ENCODE results near the gene CRYBA2. TPM values are rescaled to one million over a fixed set of nuclear protein-coding genes. Genes with fewer than 3 reads are reported as not detected.

CRYBA2 gene, protein sequence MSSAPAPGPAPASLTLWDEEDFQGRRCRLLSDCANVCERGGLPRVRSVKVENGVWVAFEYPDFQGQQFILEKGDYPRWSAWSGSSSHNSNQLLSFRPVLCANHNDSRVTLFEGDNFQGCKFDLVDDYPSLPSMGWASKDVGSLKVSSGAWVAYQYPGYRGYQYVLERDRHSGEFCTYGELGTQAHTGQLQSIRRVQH
- not detected in 2 replicates for total RNA-seq

DNA sequence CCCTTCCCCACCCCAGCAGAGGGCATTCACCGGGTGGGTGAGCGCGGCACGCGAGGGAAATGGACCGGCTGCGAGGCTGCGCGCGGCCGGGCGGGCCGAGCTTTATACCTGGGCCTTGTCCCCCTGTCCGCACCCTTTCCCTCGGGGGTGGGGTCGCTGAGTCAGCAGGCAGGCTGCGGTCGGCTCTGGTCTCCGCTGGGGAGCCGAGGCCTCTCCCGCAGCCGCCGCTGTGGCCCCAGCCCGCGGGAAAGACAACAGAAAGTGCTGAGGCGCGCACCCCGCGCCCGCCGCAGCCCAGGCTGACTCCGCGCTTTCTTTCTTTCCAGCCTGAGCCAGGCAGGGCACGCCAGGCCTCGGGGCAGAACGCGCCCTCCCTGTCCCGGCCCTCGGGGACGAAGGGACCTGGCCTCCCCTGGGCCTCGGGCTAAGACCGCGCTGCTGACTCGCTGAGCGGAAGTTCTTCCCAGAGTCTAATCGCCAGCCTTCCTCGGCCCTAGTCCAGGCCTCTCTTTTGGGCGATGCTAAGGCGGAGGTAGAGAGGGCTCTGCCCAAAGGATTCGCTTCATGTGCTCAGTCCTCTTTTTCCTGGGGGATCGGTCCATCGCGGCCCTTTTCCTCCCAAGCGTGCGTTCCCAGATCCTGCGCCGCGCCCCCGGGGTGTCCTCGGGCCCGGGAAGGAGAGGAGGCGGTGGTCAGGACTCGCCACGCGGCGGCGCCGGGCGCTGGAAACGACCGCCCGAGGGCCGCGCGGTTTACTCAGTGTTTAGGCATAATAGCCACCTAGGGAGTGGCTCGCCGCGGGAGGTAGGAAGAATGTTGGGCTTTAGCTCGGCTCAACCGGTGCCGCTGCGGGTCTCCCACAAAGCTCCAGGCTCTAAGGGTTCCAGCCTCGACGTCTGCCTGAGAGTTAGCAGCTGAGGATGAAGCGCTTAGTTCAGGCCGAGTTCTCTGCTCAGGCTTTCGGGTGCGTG is at the start of gene CRYBA2:
CRYBA2 (minus strand) TSS at position 78 of the 971 bp plus-strand sequence. CDS start 246 bp downstream, outside the sequence.
- DNase-seq (ENCODE audit: low read depth, low spot score) = no peak

DNA sequence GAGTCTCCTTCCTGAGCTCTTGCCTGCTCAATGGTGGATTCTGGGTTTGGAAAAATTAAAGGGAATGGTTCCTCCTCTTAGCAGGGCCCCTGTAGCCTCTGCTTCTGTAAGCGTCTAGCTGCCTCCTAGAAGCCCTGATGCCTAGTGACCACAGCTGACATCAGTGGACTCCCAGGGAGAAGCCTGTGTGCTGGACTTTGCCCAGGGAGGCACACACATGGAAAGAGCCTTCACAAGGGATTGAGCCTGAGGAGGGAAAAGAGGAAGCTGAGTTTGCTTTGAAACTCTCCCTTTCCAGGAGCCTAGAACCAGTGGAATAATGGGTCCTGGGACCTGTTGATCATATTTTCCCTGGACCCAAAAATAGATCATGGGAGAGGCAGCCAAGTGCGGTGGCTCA is 49.5 kb upstream of the CRYBA2 start:
- no peak for DNase-seq (ENCODE audit: low read depth, low spot score)

DNA sequence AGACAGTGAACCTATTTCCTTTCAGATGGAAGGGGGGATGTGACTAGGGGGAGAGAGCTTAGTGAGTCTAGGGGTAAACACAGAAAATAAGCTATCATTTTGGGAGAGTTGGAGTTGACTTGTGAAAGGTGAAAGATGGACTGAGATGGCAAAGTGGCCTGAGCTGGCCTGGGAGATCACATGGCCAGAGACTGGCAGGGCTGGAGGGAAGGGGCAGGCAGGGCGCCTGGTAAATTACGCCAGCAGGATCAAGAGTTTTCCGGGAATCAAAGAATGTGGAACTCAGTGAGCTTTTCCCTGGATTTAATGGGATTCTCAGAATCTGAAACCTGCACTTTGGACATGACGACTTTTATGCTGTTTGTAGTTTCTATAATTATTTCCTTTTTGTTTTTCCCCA is 48.9 kb upstream of the CRYBA2 start:
- DNase-seq (ENCODE audit: low read depth, low spot score) = no peak

DNA sequence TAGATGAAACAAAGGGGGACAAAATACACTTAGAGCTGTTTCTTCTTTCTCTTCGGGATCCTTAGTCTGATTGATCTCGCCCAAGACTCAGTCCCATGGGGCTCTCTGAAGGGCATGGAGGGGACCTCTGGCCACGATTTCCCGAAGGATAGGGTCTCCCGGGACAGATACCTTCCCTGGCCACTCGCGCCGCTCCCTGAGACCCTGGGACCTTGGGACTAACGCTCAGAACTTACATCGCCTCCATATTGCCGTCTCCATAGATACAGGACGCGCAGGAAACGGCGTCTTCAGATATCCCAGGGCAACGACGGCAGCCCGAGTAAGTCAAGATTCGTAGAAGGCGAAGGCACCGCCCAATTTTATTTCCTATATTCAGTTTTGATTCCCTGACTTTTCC is 48.0 kb upstream of the CRYBA2 start, which contains the start of gene CFAP65:
CFAP65 (minus strand) TSS at position 265 of the 400 bp plus-strand sequence. CDS start 2,468 bp downstream, outside the sequence.
- no peak for DNase-seq (ENCODE audit: low read depth, low spot score)

DNA sequence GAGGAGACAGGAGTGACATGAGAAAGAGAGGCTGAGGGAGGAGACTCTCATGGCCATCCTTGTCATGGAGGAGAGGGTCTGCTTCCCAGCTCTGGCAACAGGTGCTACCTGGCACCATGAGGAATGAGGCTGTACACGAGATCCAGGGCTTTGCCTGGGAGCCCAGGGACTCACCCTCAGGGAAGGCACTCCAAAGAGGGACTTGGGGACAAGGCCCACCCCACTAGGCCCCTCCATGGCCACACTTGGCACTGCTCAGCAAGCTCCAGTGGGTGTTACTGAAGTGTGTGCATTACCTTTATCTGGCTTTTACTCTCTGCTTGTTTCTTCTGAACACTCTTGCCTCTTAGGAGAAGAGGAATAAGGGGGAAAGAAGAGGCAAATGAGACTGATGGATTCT is 45.4 kb upstream of the CRYBA2 start:
- no peak for DNase-seq (ENCODE audit: low read depth, low spot score)

DNA sequence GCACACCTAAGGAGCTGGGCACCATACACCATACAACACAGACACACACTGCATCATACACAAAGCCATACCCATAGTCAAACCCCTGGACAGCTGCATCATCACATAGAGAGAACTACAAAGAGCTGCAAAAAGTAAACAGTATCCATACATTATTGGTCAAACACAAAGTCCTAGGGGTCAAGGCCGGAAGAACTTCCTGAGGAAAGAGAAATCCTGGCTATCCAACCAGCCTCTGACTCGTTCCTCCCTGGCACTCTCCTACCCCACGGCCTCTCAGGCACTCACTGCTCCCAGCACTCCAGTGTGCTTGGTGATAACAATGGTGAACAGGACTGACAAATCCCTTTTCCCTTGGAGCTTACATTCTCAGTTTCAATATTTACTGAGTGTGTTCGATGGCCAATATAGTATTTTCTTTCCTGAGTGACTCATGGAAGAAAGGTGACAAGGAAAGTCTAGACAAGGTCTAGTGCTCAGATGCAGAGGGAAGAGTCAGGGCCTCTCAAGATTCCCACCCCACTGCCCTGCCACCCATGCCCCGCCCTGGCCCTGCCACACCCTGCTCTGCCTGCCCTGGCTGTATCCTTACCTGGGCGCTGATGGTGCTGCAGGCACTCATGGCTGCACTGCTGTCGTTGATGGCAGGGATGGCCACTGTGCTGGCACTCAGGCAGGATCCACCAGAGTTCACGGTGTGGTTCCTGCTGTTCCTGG is 44.7 kb upstream of the CRYBA2 start:
- no peak for DNase-seq (ENCODE audit: low read depth, low spot score)

DNA sequence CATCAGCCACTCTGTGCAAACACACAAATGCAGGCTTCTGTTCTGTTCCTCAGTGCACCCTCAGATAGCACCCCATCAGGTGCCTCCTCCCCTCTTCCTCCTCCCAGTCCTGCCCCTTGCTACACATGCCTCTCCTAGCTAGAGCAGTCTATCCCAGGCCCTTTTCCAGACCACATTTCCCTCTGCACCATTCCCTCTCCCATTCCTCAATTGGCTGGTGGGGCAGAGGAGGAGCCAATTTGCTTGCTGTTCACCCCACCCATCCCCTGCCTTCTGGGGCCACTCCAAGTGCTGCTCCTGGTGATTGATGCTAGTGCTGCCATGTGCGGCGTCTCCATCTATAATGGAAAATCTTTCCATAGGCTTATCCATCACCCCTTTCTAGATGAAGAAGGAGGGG is 42.7 kb upstream of the CRYBA2 start:
- DNase-seq (ENCODE audit: low read depth, low spot score) = no peak

DNA sequence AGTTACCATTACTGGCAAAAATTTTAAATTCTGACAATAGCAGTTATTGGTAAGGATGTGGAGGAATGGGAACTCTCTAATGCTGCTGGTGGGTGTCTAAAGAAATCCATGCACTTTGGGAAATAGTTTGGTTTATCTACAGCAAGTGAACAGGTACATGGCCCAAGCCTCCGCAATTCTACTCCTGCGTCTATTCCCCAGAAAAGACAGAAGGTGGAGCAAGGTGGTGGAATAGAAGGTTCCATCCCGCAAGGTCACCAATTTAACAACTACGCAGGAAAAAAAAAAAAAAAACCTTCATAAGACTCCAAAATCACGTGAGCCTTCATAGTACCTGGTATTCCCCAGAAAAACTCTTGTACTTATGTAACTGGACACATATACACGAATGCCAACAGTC is 41.6 kb upstream of the CRYBA2 start:
- DNase-seq (ENCODE audit: low read depth, low spot score) = no peak

DNA sequence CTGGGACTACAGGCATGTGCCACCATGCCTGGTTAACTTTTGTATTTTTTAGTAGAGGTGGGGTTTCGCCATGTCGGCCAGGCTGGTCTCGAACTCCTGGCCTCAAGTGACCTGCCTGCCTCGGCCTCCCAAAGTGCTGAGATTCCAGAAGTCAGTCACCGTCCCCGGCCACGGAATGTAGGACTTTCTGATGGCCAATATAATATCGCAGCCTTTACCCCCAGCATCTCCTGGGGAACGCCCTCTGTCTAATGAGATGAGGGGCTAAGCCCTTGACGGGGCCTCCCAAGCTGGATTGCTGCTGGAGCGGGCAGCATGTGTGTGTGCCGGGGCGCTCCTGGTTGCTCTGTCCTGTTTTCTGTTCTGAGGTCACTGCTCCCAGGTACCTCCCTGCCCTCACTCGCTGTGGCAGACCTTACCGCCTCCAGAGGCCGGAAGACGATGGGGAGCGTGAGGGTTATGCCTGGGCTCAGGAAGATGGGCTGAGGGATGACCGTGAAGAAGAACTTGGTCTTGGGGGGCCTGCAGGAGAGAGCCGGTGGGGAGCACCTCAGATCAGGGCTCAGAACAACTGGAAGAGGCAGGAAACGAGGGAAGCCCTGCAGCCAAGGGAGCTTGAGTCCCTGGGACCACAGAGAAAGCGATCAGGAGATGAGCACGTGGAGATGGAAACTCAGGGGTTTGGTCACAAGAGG is 39.0 kb upstream of the CRYBA2 start:
- no peak for DNase-seq (ENCODE audit: low read depth, low spot score)

DNA sequence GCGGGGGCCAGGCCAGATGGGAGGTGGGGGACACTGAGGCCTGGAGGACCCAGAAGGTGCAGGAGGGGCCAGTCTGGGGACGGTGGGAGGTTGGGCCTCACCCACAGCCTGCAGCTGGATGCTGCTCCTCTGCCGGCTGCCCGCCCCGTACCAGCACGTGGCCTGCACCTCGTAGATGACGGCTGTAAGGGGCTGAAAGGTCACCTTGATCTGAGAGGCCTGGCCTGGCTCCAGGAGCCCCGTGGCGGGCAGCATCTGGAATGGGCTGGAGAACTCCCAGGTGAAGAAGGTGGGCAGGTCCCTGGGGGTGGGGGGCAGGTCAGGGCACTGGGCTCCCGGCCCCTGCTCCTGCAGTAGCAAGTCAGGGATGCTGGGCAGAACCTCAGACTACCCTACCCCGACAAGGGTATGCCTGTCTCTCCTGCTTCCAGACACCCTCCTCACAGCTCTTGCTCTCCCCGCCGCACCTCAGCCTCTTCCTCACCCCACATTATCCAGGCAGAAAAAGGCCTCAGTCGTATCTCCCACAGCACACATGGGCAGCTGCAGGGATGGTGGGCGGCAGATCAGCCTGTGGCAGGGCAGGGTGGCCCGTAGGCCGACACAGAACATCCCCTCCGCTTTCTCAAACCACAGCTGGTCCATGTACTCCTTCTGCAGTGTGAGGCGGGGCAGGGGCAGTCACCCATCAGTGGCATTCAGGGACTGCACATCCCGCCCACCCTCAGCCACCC is 38.0 kb upstream of the CRYBA2 start:
- no peak for DNase-seq (ENCODE audit: low read depth, low spot score)

DNA sequence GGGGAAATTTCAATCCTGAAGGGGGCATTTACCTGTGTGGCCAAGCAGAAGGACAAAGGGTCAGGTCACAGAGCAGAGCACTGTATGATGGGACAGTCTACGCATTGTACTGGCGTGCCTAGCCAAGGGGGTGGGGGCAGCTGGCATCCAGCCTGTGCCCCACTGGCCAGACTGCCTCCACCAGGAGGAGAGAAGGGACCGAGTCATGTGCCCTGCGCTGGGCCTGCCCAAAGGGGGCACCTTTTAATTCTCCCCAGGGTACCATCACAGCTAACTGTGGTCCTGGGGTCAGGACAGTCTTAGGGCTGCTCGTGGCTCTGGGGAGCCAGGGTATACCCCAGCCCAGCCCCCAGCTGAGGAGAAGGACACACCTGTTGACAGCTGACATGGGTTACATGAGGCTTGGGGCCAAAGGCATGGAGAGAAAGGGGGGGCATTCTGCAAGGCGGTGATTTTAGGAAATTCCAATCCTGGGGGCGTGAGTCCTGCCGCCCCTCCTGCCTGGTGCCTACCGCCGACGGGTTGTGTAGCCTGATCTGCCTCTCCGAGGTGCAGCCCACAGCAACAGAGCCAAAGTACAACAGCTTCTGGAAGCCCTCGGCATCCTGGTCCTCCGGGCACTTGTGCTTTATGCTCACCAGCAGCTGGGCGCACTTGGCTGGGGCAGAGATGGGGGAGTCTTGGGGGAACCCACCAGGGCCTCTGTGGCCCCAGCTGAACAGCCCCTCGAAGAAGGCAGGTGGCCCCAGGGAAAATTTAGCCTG is 37.1 kb upstream of the CRYBA2 start:
- DNase-seq (ENCODE audit: low read depth, low spot score) = no peak

DNA sequence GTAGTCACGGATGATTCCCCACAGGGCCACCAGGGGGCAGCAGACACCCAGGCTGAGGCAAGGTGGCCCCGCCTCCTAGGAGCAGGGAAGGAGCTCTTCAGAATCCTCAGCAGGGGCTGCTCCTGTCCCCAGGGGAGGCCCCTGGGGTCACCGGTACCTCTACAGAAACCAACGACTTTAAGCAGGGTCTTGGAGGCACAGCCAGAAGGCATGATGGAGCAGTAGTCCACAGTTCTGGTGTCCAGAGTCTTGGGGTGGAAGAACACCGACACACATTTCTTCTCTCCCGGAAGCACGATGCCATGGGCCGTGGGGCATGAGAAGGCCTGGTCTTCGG is 36.6 kb upstream of the CRYBA2 start:
- DNase-seq (ENCODE audit: low read depth, low spot score) = peak; percentile 24

DNA sequence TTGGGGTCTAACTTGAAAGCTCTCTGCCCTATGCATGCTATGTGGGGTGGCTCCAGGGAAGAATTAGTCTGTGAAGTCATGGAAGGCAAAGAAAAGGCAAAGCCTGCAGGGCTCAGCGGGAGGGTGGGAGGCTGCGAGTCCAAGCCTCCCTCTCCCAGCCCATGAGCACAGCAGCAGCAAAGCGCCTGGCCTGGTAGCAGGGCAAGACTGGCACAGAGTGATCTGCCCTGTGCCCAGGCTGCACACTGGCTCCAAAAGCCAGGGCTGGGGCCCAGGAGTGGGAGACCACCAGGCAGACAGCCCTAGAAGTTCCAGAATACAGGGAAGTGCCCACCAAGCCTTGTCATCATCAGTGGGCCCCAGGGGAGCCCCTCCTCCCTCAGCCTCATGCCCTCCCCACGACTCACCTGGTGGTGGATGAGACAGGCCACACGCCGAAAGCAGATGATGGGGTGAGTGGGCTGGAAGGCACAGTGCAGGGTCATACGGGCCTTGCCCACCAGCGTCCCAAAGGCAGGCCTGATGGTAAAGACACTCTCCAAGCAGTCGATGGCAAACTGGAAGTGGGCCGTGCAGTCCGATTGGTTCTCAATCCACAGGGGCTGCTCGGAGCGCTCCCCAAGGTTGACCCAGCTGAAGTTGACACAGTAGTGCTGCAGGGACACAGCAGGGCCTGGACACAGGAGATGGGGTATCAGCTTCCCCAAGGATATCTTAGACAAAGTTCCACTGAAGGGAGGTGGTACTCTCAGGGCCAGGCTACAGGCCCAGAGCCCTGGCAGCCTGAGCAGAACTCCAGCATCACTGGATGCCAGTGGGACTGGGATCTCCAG is 36.0 kb upstream of the CRYBA2 start:
- no peak for DNase-seq (ENCODE audit: low read depth, low spot score)

DNA sequence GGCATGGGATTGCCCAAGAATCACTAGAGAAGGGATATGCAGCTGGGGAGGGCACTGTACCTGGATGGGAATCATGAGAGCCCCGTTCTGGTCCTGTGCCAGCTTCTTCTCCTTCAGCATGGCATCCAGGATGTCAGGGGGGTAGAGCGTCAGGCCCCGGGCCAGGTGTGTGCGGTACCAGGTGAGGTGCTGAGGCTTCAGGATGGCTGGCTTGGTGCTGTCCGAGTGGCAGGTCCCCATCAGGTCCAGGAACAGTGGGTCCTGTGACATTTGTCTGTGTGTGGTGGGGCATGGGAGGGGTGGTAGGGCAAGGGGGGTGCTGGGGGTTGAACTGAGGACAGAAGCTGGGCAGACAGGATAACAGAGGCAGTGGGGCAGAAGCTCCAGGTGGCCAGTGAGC is 34.9 kb upstream of the CRYBA2 start:
- no peak for DNase-seq (ENCODE audit: low read depth, low spot score)

DNA sequence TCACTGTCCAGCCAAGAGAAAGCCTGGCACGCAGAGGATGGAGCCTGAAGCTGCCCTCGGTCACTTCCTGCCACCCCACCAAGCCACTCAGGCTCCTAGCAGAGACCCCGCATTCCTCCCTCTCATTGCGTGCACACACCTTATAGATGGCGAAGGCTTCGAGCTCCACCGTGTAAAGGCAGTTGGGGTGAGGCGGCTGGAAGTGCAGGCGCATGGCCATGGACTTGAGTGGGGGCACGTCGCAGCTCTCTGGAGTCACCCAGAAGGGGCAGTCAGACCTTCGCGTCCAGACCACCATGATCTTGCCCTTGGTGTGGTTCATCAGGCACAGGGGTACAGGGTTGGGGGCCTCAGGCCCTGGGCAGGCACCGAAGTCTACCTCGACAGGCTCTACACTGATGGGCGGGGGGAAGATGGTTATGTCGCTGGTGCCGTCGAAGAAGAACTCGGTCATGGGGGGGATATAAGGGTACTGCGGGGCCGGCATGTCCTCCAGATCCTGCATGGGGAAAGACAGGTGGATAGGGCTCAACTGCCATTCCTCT is 34.4 kb upstream of the CRYBA2 start:
- no peak for DNase-seq (ENCODE audit: low read depth, low spot score)

DNA sequence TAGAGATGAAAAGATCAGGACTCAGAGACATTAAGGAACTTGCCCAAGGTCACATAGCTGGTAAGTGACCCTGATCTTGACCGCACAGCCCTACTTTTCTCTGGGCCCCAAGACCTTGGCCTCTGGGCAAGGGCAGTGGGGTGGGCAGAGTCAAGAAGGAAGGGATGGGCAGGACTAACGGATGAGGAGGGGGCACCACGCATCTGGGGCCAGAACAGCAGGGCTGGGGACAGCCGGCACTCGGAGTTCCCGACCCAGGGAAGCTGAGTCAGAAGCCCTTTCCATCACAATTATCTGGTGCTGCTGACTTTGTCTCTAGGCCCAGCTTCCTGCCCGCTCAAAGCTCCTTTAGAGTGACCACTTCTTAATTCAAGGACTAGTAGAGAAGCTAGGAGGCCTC is 33.7 kb upstream of the CRYBA2 start:
- no peak for DNase-seq (ENCODE audit: low read depth, low spot score)

DNA sequence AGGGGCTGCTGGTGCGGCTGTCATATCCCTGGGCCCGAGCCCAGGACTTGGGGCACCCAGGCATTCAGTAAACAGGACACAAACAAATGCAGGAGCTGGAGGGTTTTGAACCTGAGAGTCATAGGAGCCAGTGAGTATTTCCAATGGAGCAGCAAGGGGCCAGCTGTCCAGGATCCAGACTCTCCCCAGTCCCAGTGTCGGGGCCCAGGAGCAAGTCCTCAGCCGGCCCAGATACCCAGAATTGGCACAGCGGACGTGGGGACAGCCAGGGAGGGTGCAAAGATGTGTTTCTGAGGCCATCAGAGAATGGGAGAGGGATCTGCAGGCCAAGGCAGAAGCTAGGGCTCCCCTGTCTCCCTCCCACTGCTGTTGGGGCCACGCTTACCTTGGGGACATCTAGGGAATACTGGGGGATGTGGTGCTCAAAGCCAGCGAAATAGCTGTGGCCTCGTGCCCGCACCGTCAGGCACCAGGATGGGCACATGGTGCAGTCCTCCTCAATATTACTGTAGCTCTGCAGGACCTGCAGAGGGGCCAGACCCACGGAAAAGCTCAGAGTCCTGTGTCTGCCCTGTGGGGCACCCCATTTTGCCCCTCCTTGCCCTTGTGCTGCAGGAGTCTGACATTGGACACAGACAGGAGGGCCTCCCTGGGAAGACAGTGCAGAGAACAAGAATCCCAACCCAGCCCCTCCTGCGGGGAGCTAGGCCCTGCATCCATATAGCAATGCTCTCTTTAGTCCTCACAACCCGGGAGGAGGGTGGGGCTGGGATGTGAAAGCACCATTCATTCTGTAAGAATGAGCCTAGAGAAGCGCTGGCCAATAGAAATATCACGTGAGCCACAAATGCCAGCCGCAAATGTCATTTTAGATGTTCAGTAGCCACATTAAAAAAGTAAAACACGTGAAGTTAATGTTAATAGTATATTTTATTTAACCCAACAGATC is 32.7 kb upstream of the CRYBA2 start:
- DNase-seq (ENCODE audit: low read depth, low spot score) = no peak

DNA sequence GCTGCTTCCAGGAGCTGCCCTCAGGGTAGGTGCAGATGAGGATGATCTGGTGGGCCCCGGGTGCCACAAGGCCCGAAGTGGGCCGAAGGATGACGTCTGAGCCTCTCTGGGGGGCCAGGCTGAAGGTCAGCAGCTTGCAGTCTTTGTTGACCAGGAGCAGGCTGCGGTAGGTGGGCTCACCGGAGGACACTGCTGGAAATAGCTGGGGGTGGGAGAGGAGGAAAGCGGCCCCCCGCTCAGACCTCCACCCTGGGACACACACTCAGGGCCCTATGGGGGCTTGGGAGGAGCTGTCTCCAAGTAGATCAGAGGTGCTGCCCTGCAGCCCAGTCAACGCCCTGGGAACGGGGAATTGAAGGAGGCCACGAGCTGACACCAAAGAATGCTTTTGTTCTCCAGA is 30.8 kb upstream of the CRYBA2 start:
- no peak for DNase-seq (ENCODE audit: low read depth, low spot score)
